Effector CD8-positive, alpha-beta T cell (primary cell): Measurements from ENCODE around the gene HYAL1.

ENCODE experiments used
- DNase-seq: peaks from one replicate; lab custom pipeline; 2025; lab: John Stamatoyannopoulos, UW
- total RNA-seq, 4 experiments: gene quantifications; one replicate each; lab custom pipeline; 2026; lab: John Stamatoyannopoulos, UW

The HYAL1 gene
- total RNA-seq, result 0.24 to 0.91 (median 0.37) reads per million in 4 experiments

- DNase-seq, result no peak
These were observed at the start of gene HYAL1 for GRCh38 chr3:50303013-50303815. TSS of gene HYAL1 (minus strand) at chr3:50303574. CDS start at chr3:50302956, 618 bp downstream.

- no peak for DNase-seq
These were observed 49.4 kb upstream of the HYAL1 start for GRCh38 chr3:50352781-50353180.

GRCh38 chr3:50351323-50351697 lies 47.9 kb upstream of the HYAL1 start:
- no peak for DNase-seq

GRCh38 chr3:50350527-50351322 lies 47.4 kb upstream of the HYAL1 start, which contains the start of the genes CYB561D2 and NPRL2:
TSS of gene CYB561D2 (plus strand) at chr3:50350862. CDS start at chr3:50351434, 572 bp downstream.
TSS of gene NPRL2 (minus strand) at chr3:50350775. CDS start at chr3:50350652, 123 bp downstream.
- peak; percentile 98 for DNase-seq

- no peak for DNase-seq
These were observed 46.8 kb upstream of the HYAL1 start for GRCh38 chr3:50350213-50350526.

GRCh38 chr3:50347187-50347813 lies 43.9 kb upstream of the HYAL1 start:
- DNase-seq, result peak; percentile 63

- peak; percentile 71 for DNase-seq
These were observed 42.3 kb upstream of the HYAL1 start, which contains the start of gene ZMYND10 for GRCh38 chr3:50345586-50346234. TSS of gene ZMYND10 (minus strand) at chr3:50345732. CDS start at chr3:50345579, 153 bp downstream.

- no peak for DNase-seq
These were observed 41.6 kb upstream of the HYAL1 start for GRCh38 chr3:50345008-50345407.

- DNase-seq, result no peak
These were observed 39.6 kb upstream of the HYAL1 start for GRCh38 chr3:50342813-50343633.

- no peak for DNase-seq
These were observed 38.7 kb upstream of the HYAL1 start for GRCh38 chr3:50341996-50342650.

- DNase-seq, result no peak
These were observed 38.2 kb upstream of the HYAL1 start for GRCh38 chr3:50341537-50341936.

GRCh38 chr3:50340448-50341329 lies 37.3 kb upstream of the HYAL1 start, which contains the start of gene RASSF1:
TSS of gene RASSF1 (minus strand) at chr3:50340836. CDS start at chr3:50340805, 31 bp downstream.
- peak; percentile 42 for DNase-seq

GRCh38 chr3:50340147-50340447 lies 36.7 kb upstream of the HYAL1 start:
- DNase-seq, result no peak

GRCh38 chr3:50339485-50340146 lies 36.2 kb upstream of the HYAL1 start:
- DNase-seq, result no peak

GRCh38 chr3:50338965-50339364 lies 35.6 kb upstream of the HYAL1 start:
- no peak for DNase-seq

- peak; percentile 91 for DNase-seq
These were observed 33.9 kb upstream of the HYAL1 start for GRCh38 chr3:50337175-50337861.

GRCh38 chr3:50336452-50337174 lies 33.2 kb upstream of the HYAL1 start:
- no peak for DNase-seq
